DND-41 (cell line): Measurements from ENCODE around the gene KIF24.

ENCODE experiments used
- ATAC-seq: fragments of 200-7000 bp; cut with Tn5 transposase; 3 replicates; pipeline ENCODE4 v1.9.1; 2021; ENCODE audit warnings: low read depth; ENCODE audit not compliant: insufficient read depth
- DNase-seq: peaks from one replicate; pipeline ENCODE4 v3.0.0-alpha.2; 2020
- H2AFZ ChIP-seq: 2 replicates; pipeline ENCODE4 v1.6.0; 2012; ENCODE audit warnings: low read depth, low read length
- H3K27ac ChIP-seq: 2 replicates; pipeline ENCODE4 v1.5.1; 2012; ENCODE audit warnings: low read length, inconsistent platforms
- H3K27me3 ChIP-seq: fragments of 200-600 bp; sonication (generic); 2 replicates; pipeline ENCODE4 v1.6.0; 2012; ENCODE audit warnings: low read length, mild to moderate bottlenecking, inconsistent platforms; ENCODE audit not compliant: insufficient read depth, poor library complexity
- H3K36me3 ChIP-seq: 2 replicates; pipeline ENCODE4 v1.5.1; 2012; ENCODE audit warnings: low read length, inconsistent platforms; ENCODE audit not compliant: insufficient read depth
- H3K4me1 ChIP-seq: 2 replicates; pipeline ENCODE4 v1.5.1; 2012; ENCODE audit warnings: mild to moderate bottlenecking, low read length; ENCODE audit not compliant: insufficient read depth
- H3K4me2 ChIP-seq: 2 replicates; pipeline ENCODE4 v1.6.0; 2012; ENCODE audit warnings: mild to moderate bottlenecking, moderate library complexity, low read length, inconsistent platforms; ENCODE audit not compliant: insufficient read depth
- H3K4me3 ChIP-seq, 2 experiments: fragments of 200-600 bp in 1 of 2; shearing (Covaris generic) in 1 of 2; 2 replicates each; pipeline ENCODE4 v1.5.1; 2012 to 2016; ENCODE audit warnings: inconsistent platforms in 2 of 2, low read length in 2 of 2, mild to moderate bottlenecking in 2 of 2, low read depth in 1 of 2, moderate library complexity in 1 of 2
- H3K79me2 ChIP-seq: 2 replicates; pipeline ENCODE4 v1.6.0; 2012; ENCODE audit warnings: low read length, inconsistent platforms; ENCODE audit not compliant: insufficient read depth
- H3K9ac ChIP-seq: 2 replicates; pipeline ENCODE4 v1.6.0; 2012; ENCODE audit warnings: low read depth, mild to moderate bottlenecking, inconsistent platforms, low read length, moderate library complexity
- H3K9me3 ChIP-seq: 2 replicates; pipeline ENCODE4 v1.5.1; 2012; ENCODE audit warnings: low read length, moderate library complexity, mild to moderate bottlenecking, inconsistent platforms; ENCODE audit not compliant: insufficient read depth, severe bottlenecking
- H4K20me1 ChIP-seq: 2 replicates; pipeline ENCODE4 v1.6.0; 2012; ENCODE audit warnings: low read length; ENCODE audit not compliant: insufficient read depth
- CTCF ChIP-seq: IDR thresholded peaks from 2 replicates; pipeline ENCODE4 v1.5.1; 2012; ENCODE audit warnings: borderline replicate concordance, low read length, moderate library complexity, mild to moderate bottlenecking; ENCODE audit not compliant: poor library complexity, severe bottlenecking; ENCODE audit errors: extremely low read depth
- EZH2 ChIP-seq: IDR thresholded peaks from 3 replicates; pipeline ENCODE4 v1.6.1; 2012; ENCODE audit warnings: borderline replicate concordance, low read depth, mild to moderate bottlenecking, moderate library complexity, low read length, inconsistent platforms; ENCODE audit not compliant: severe bottlenecking

KIF24 gene

DNA sequence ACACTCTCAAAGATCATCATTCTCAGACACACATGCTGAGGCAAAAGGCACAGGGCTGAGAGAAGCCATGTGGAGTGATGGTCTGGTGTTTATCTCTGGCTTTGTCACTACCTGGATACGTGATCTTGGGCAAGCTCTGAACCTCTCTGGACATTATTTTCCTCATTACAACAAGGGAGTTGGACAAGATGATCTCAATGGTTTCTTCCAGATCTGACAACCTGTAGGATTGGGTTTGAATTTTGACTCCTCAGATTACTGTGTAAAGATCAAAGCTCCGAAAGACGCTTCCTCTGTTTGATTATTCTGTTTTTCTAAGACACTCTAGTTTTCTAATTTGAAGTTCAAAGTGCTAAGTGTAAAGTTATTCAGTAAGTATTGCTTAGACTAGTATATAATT lies 20.3 kb upstream of the KIF24 start:
- no peak overlapping the region for H3K4me3 ChIP-seq
- no peaks in the 10 kb centered on the region for H3K27me3 ChIP-seq
- H3K27ac ChIP-seq, result no peak overlapping the region
- H3K4me1 ChIP-seq, result no peaks in the 10 kb centered on the region
- no peaks in the 10 kb centered on the region for H3K9me3 ChIP-seq
- H2AFZ ChIP-seq, result no peak overlapping the region
- no peaks in the 10 kb centered on the region for H3K36me3 ChIP-seq
- H3K79me2 ChIP-seq, result no peaks in the 10 kb centered on the region
- no peak overlapping the region for H3K9ac ChIP-seq
- no peaks in the 10 kb centered on the region for H4K20me1 ChIP-seq
- H3K4me2 ChIP-seq, result no peak overlapping the region
- DNase-seq, result no peak
- no peak for TF ChIP-seq CTCF
- TF ChIP-seq EZH2, result no peak
- no peak for ATAC-seq

DNA sequence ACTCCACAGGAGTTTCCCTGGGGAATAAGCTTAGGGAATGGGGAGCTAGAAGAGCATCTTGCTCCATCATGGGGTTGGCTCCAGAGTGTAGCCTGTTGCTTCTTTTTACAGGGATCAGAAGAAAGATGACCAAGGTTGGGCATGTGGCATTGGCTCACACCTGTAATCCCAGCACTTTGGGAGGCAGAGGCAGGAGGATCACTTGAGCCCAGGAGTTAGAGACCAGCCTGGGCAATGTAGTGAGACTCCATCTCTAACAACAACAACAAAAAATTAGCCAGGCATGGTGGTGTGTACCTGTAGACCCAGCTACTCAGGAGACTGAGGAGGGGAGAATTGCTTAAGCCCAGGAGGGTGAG lies 18.7 kb upstream of the KIF24 start:
- Histone ChIP-seq H3K9me3 (no peaks in the 10 kb centered on the region), H3K9ac (no peak overlapping the region), H4K20me1 (no peaks in the 10 kb centered on the region), H3K4me1 (no peaks in the 10 kb centered on the region), H3K36me3 (peaks cover 13% of the 10 kb centered on the region), H2AFZ (no peak overlapping the region), H3K27me3 (no peaks in the 10 kb centered on the region), H3K4me3 (no peak overlapping the region), H3K4me2 (no peak overlapping the region), H3K79me2 (no peaks in the 10 kb centered on the region), H3K27ac (no peak overlapping the region)
- ATAC-seq (no peak), DNase-seq (no peak)
- TF ChIP-seq EZH2, result no peak
- TF ChIP-seq CTCF, result no peak

GRCh38 chr9:34346873-34347799 lies 18.1 kb upstream of the KIF24 start:
- TF ChIP-seq EZH2 (no peak), CTCF (no peak)
- Histone ChIP-seq H3K4me3 (no peak overlapping the region), H3K9ac (no peak overlapping the region), H3K4me2 (no peak overlapping the region), H3K36me3 (peaks cover 13% of the 10 kb centered on the region), H3K27ac (no peak overlapping the region), H2AFZ (no peak overlapping the region), H3K79me2 (no peaks in the 10 kb centered on the region), H3K4me1 (no peaks in the 10 kb centered on the region), H3K9me3 (no peaks in the 10 kb centered on the region), H3K27me3 (no peaks in the 10 kb centered on the region), H4K20me1 (no peaks in the 10 kb centered on the region)
- DNase-seq (no peak), ATAC-seq (no peak)
